ENCODE results near the gene TMEM114.

DNA sequence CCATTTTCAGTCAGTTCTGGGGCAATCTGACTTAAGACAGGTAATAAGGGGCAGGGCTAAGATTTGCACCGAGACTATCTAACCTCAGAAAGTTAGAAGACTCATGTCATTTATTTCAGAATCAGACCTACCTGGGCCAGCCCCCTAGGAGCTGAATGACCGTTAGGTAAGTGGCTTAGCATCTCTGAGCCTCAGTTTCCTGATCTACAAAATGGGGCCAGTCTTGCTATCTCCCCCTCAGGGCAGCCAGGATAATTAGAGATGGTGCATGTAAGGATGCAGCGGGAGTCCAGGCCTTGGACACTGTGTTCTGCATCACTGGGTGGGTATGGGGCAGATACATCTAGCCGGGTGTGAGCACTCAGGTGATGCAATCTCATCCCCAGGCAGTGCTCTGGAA, 20.8 kb upstream of the TMEM114 start:
- TF ChIP-seq, protein P1, sequence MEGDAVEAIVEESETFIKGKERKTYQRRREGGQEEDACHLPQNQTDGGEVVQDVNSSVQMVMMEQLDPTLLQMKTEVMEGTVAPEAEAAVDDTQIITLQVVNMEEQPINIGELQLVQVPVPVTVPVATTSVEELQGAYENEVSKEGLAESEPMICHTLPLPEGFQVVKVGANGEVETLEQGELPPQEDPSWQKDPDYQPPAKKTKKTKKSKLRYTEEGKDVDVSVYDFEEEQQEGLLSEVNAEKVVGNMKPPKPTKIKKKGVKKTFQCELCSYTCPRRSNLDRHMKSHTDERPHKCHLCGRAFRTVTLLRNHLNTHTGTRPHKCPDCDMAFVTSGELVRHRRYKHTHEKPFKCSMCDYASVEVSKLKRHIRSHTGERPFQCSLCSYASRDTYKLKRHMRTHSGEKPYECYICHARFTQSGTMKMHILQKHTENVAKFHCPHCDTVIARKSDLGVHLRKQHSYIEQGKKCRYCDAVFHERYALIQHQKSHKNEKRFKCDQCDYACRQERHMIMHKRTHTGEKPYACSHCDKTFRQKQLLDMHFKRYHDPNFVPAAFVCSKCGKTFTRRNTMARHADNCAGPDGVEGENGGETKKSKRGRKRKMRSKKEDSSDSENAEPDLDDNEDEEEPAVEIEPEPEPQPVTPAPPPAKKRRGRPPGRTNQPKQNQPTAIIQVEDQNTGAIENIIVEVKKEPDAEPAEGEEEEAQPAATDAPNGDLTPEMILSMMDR (IDR thresholded peaks at IDR 0.05): no peak
- no peak for TF ChIP-seq POLR2A (IDR thresholded peaks at IDR 0.05)
